H1 (cell line): Measurements from ENCODE around the gene KRT27. TPM values are rescaled to one million over a fixed set of nuclear protein-coding genes. Genes with fewer than 3 reads are reported as not detected.

ENCODE experiments used
- CTCF ChIA-PET: fragments of 300-600 bp; sonication (Branson Sonifier 250); formaldehyde crosslinking; loops from one replicate; lab custom pipeline; 2021; ENCODE audit not compliant: partially characterized antibody; lab: Charles Lee
- POLR2A ChIA-PET: fragments of 300-600 bp; sonication (Branson Sonifier 250); formaldehyde crosslinking; loops from one replicate; lab custom pipeline; 2021; ENCODE audit warnings: inconsistent platforms; ENCODE audit not compliant: partially characterized antibody; lab: Charles Lee
- DNase-seq, 2 experiments: peaks; one replicate each; pipeline versions ENCODE4 v3.0.0 to v3.0.0-alpha.2; 2010 to 2022; ENCODE audit warnings: low spot score in 2 of 2, low read depth in 1 of 2, mixed read lengths in 1 of 2
- FAIRE-seq: peaks from 2 replicates; lab custom pipeline; 2011; peaks lifted over from hg19 to GRCh38; lab: Jason Lieb, UNC
- H2AFZ ChIP-seq: 2 replicates; pipeline ENCODE4 v1.8.1; 2012; ENCODE audit warnings: low read length, inconsistent platforms
- H2AK5ac ChIP-seq: 2 replicates; pipeline ENCODE4 v1.6.1; 2013; ENCODE audit warnings: low read depth, low read length
- H2BK120ac ChIP-seq: replicated peaks from 2 replicates; pipeline ENCODE3; 2013; ENCODE audit warnings: low read depth, low read length, inconsistent platforms
- H2BK12ac ChIP-seq: 2 replicates; pipeline ENCODE4 v1.6.1; 2013; ENCODE audit warnings: low read depth, low read length
- H2BK15ac ChIP-seq: 2 replicates; pipeline ENCODE4 v1.6.1; 2013; ENCODE audit warnings: low read length
- H2BK20ac ChIP-seq: 2 replicates; pipeline ENCODE4 v1.6.1; 2013; ENCODE audit warnings: low read length
- H2BK5ac ChIP-seq: 2 replicates; pipeline ENCODE4 v1.6.1; 2013; ENCODE audit warnings: low read depth, low read length
- H3K14ac ChIP-seq: 2 replicates; pipeline ENCODE4 v1.6.1; 2013; ENCODE audit warnings: inconsistent platforms; ENCODE audit not compliant: insufficient read length
- H3K18ac ChIP-seq: 2 replicates; pipeline ENCODE4 v1.6.1; 2013; ENCODE audit warnings: low read length; ENCODE audit errors: extremely low read depth
- H3K23ac ChIP-seq: 2 replicates; pipeline ENCODE4 v1.6.1; 2013; ENCODE audit warnings: inconsistent platforms; ENCODE audit not compliant: insufficient read length
- H3K23me2 ChIP-seq: 2 replicates; pipeline ENCODE4 v1.6.1; 2013; ENCODE audit warnings: low read depth, low read length
- H3K27ac ChIP-seq: 2 replicates; pipeline ENCODE4 v1.6.1; 2011; ENCODE audit warnings: low read depth, low read length, inconsistent platforms
- H3K27me3 ChIP-seq, 4 experiments: replicated peaks in 1 of 4; 1 replicate in 1 of 4; 2 replicates in 3 of 4; pipeline versions ENCODE4 v1.6.1 to v1.8.1; 2011 to 2013; ENCODE audit warnings: low read length in 3 of 4, mild to moderate bottlenecking in 3 of 4, inconsistent platforms in 2 of 4, mixed read lengths in 2 of 4, moderate library complexity in 1 of 4; ENCODE audit not compliant: control insufficient read depth in 3 of 4, insufficient read depth in 3 of 4; ENCODE audit errors: extremely low read depth in 1 of 4
- H3K36me3 ChIP-seq, 4 experiments: 2 replicates each; pipeline versions ENCODE4 v1.6.1 to v1.8.1; 2011 to 2013; ENCODE audit warnings: mild to moderate bottlenecking in 4 of 4, low read length in 3 of 4, moderate library complexity in 2 of 4, control low read depth in 1 of 4, inconsistent platforms in 1 of 4; ENCODE audit not compliant: insufficient read depth in 4 of 4, control insufficient read depth in 2 of 4
- H3K4ac ChIP-seq: replicated peaks from 2 replicates; pipeline ENCODE3; 2013; ENCODE audit warnings: low read length, low read depth, mixed read lengths, inconsistent platforms; ENCODE audit not compliant: insufficient read length
- H3K4me1 ChIP-seq, 4 experiments: replicated peaks in 1 of 4; 1 replicate in 1 of 4; 2 replicates in 3 of 4; pipeline versions ENCODE4 v1.6.1 to v1.8.1; 2011 to 2013; ENCODE audit warnings: low read length in 3 of 4, inconsistent platforms in 2 of 4, mixed read lengths in 1 of 4; ENCODE audit not compliant: insufficient read depth in 4 of 4, control insufficient read depth in 3 of 4
- H3K4me2 ChIP-seq, 2 experiments: 2 replicates each; pipeline versions ENCODE4 v1.6.1 to v1.8.1; 2011 to 2013; ENCODE audit warnings: low read depth in 2 of 2, low read length in 2 of 2, control low read depth in 1 of 2, inconsistent platforms in 1 of 2, mild to moderate bottlenecking in 1 of 2; ENCODE audit not compliant: insufficient read depth in 1 of 2
- H3K4me3 ChIP-seq, 4 experiments: fragments of 200-600, 300-600 bp in 1 of 4; sonication (generic), shearing (Covaris generic), sonication (Bioruptor Twin) in 1 of 4; 2 replicates each; pipeline versions ENCODE4 v1.5.1 to v1.8.1; 2011 to 2016; ENCODE audit warnings: low read length in 4 of 4, low read depth in 3 of 4, control low read depth in 2 of 4, inconsistent platforms in 2 of 4, mild to moderate bottlenecking in 2 of 4, mixed read lengths in 1 of 4, moderate library complexity in 1 of 4; ENCODE audit not compliant: insufficient read depth in 2 of 4; ENCODE audit errors: extremely low read depth in 1 of 4
- H3K56ac ChIP-seq: replicated peaks from 2 replicates; pipeline ENCODE3; 2013; ENCODE audit warnings: low read depth, mild to moderate bottlenecking, mixed read lengths, low read length, inconsistent platforms; ENCODE audit not compliant: insufficient read length
- H3K79me1 ChIP-seq: 2 replicates; pipeline ENCODE4 v1.6.1; 2013; ENCODE audit warnings: low read depth, low read length, control low read depth
- H3K79me2 ChIP-seq, 2 experiments: 2 replicates each; pipeline versions ENCODE4 v1.6.1 to v1.8.1; 2012 to 2013; ENCODE audit warnings: low read length in 2 of 2, mild to moderate bottlenecking in 2 of 2, inconsistent platforms in 1 of 2; ENCODE audit not compliant: insufficient read depth in 2 of 2, control insufficient read depth in 1 of 2
- H3K9ac ChIP-seq, 4 experiments: replicated peaks in 1 of 4; 1 replicate in 1 of 4; 2 replicates in 3 of 4; pipeline versions ENCODE4 v1.6.1 to v1.8.1; 2011 to 2013; ENCODE audit warnings: low read depth in 3 of 4, low read length in 3 of 4, control low read depth in 2 of 4, mild to moderate bottlenecking in 2 of 4, moderate library complexity in 2 of 4, inconsistent platforms in 1 of 4; ENCODE audit errors: extremely low read depth in 1 of 4
- H3K9me3 ChIP-seq, 2 experiments: 2 replicates each; pipeline versions ENCODE4 v1.6.1 to v1.8.1; 2012 to 2013; ENCODE audit warnings: mild to moderate bottlenecking in 2 of 2, moderate library complexity in 2 of 2, control low read depth in 1 of 2, inconsistent platforms in 1 of 2, low read depth in 1 of 2, low read length in 1 of 2, mixed read lengths in 1 of 2; ENCODE audit not compliant: insufficient read depth in 2 of 2
- H4K20me1 ChIP-seq, 2 experiments: replicated peaks in 1 of 2; 2 replicates each; pipeline versions ENCODE3 to v1.8.1; 2011 to 2013; ENCODE audit warnings: inconsistent platforms in 2 of 2, low read length in 2 of 2, mild to moderate bottlenecking in 1 of 2; ENCODE audit not compliant: insufficient read depth in 2 of 2, control insufficient read depth in 1 of 2
- H4K5ac ChIP-seq: 2 replicates; pipeline ENCODE4 v1.6.1; 2013; ENCODE audit warnings: low read length, low read depth, mixed read lengths, inconsistent platforms; ENCODE audit not compliant: insufficient read length
- H4K8ac ChIP-seq: 2 replicates; pipeline ENCODE4 v1.8.0; 2013; ENCODE audit warnings: mild to moderate bottlenecking, moderate library complexity, low read length, inconsistent platforms; ENCODE audit not compliant: insufficient read depth; ENCODE audit errors: extremely low read depth
- H4K91ac ChIP-seq: replicated peaks from 2 replicates; pipeline ENCODE3; 2013; ENCODE audit warnings: low read length, mixed read lengths, inconsistent platforms; ENCODE audit not compliant: insufficient read length
- ATF3 ChIP-seq: IDR thresholded peaks from 2 replicates; pipeline ENCODE4 v1.6.1; 2011; ENCODE audit warnings: low read depth, mild to moderate bottlenecking, low read length; ENCODE audit not compliant: insufficient read depth
- BCL11A ChIP-seq, 2 experiments: IDR thresholded peaks; one replicate each; pipeline ENCODE4 v1.6.1; 2011; ENCODE audit warnings: low read depth in 2 of 2, low read length in 2 of 2, mild to moderate bottlenecking in 2 of 2
- JUN ChIP-seq: IDR thresholded peaks from 2 replicates; pipeline ENCODE4 v1.6.1; 2011; ENCODE audit warnings: low read depth, mild to moderate bottlenecking, improper control_type of control experiment, low read length
- KDM4A ChIP-seq: IDR thresholded peaks from one replicate; pipeline ENCODE4 v1.7.1; 2012; ENCODE audit warnings: low read depth, mild to moderate bottlenecking, moderate library complexity, low read length, inconsistent platforms; ENCODE audit not compliant: severe bottlenecking
- RFX5 ChIP-seq: IDR thresholded peaks from 2 replicates; pipeline ENCODE4 v1.6.1; 2011; ENCODE audit warnings: low read depth, low read length, improper control_type of control experiment, borderline replicate concordance
- SIRT6 ChIP-seq: IDR thresholded peaks from one replicate; pipeline ENCODE4 v1.7.1; 2012; ENCODE audit warnings: low read length, inconsistent platforms
- TCF12 ChIP-seq: IDR thresholded peaks from 2 replicates; pipeline ENCODE4 v1.6.1; 2011; ENCODE audit warnings: low read depth, mild to moderate bottlenecking, low read length
- WGBS, 2 experiments: shearing (Covaris generic) in 1 of 2; methylation state at CpG; one replicate each; pipeline versions ENCODE4 v1.1.6 to v1.1.7; 2013 to 2015; ENCODE audit warnings: low lambda C conversion rate in 2 of 2, mixed read lengths in 2 of 2, inconsistent platforms in 1 of 2, low coverage in 1 of 2, missing lambda C conversion rate in 1 of 2; ENCODE audit not compliant: insufficient replicate concordance in 2 of 2, insufficient coverage in 1 of 2, insufficient read length in 1 of 2; ENCODE audit errors: extremely low coverage in 1 of 2, missing lambda C conversion rate in 1 of 2; 5-methylcytosine and 5-hydroxymethylcytosine counted together
- polyA plus RNA-seq, 7 experiments: library from polyadenylated mRNA; depleted of rRNA in 3 of 7; stranded (reverse) in 5 of 7; unstranded in 2 of 7; fragments of >200 nt in 5 of 7; fragments of 200-250 nt in 2 of 7; gene quantifications; 1 replicate in 5 of 7; 2 replicates in 1 of 7; 4 replicates in 1 of 7; pipeline versions ENCODE4 v1.2.1 to v1.2.3, GENCODE V29; 2011 to 2013; ENCODE audit warnings: missing spikeins in 2 of 7, mixed read lengths in 2 of 7
- total RNA-seq: library from RNA; stranded (reverse); fragmentation: NEBNext Ultra II Directional; extraction: Animal tissue kit (Norgen Biotek cat#: 25700); gene quantifications from 2 replicates; pipeline ENCODE4 v1.2.1, GENCODE V29; 2021

KRT27 gene
- total and polyA plus RNA-seq, 2 of the 8 experiments (the other 6 are each of a cell fraction or from before 2014, with no cell fraction given), result not detected

- Histone ChIP-seq H3K4me3 (no peak overlapping the region), H3K9me3 (no peaks in the 10 kb centered on the region), H3K23me2 (no peaks in the 10 kb centered on the region), H2BK12ac (no peak overlapping the region), H2BK15ac (no peak overlapping the region), H3K14ac (no peak overlapping the region), H2BK5ac (no peak overlapping the region), H3K36me3 (peaks cover 0 to 5% (median 4%) of the 10 kb centered on the region in 4 experiments; a peak in 2 of 8 replicates), H2BK120ac (no peak overlapping the region), H3K79me2 (no peaks in the 10 kb centered on the region), H3K23ac (no peak overlapping the region), H3K56ac (no peak overlapping the region), H2AK5ac (no peak overlapping the region), H2BK20ac (no peak overlapping the region), H4K20me1 (no peaks in the 10 kb centered on the region), H3K27me3 (no peaks in the 10 kb centered on the region; a peak in 2 of 7 replicates), H4K8ac (no peak overlapping the region), H3K4me1 (no peaks in the 10 kb centered on the region; a peak in 1 of 7 replicates), H3K4me2 (no peak overlapping the region; a peak in 1 of 4 replicates), H2AFZ (no peak overlapping the region), H3K4ac (no peak overlapping the region), H4K91ac (no peak overlapping the region), H3K27ac (no peak overlapping the region), H3K9ac (no peak overlapping the region), H3K79me1 (no peaks in the 10 kb centered on the region), H3K18ac (no peak overlapping the region), H4K5ac (no peak overlapping the region)
- POLR2A ChIA-PET, result no interaction called here
- FAIRE-seq (no peak), DNase-seq (no peak)
- CTCF ChIA-PET, result interaction anchor here (0.7 kb wide), 1 partner anchor 197 kb away, joined by 3 read pairs; no protein-coding TSS in a partner anchor
- 96% methylated on average over 4 of the region's 4 CpGs; no CpG with 5 or more reads in 1 of the 2 experiments for WGBS, 2 experiments
- TF ChIP-seq KDM4A (no peak), SIRT6 (no peak), RFX5 (no peak), BCL11A (IDR thresholded peaks at IDR 0.05; ENCODE audit: low read depth in 2 of 2, low read length in 2 of 2) (no peak), ATF3 (no peak), TCF12 (no peak), JUN (no peak)
Measured at GRCh38 chr17:40817103-40817682, 34.8 kb upstream of the KRT27 start.
